HUES6 (cell line): ENCODE data around the gene VWA7.

Source experiments
- H3K27ac ChIP-seq: 2 replicates; pipeline ENCODE4 v1.7.0; 2013; ENCODE audit warnings: low read depth, mild to moderate bottlenecking, low read length, inconsistent platforms
- H3K27me3 ChIP-seq: 2 replicates; pipeline ENCODE4 v1.6.1; 2013; ENCODE audit warnings: low read length; ENCODE audit not compliant: control insufficient read depth, insufficient read depth
- H3K36me3 ChIP-seq: 2 replicates; pipeline ENCODE4 v1.6.1; 2013; ENCODE audit warnings: low read length; ENCODE audit not compliant: control insufficient read depth, insufficient read depth
- H3K4me1 ChIP-seq: 2 replicates; pipeline ENCODE4 v1.6.1; 2013; ENCODE audit warnings: low read length; ENCODE audit not compliant: control insufficient read depth, insufficient read depth
- H3K4me3 ChIP-seq: 2 replicates; pipeline ENCODE4 v1.5.1; 2013; ENCODE audit warnings: low read depth, low read length
- H3K9ac ChIP-seq: one replicate; pipeline ENCODE4 v1.6.1; 2013; ENCODE audit warnings: mild to moderate bottlenecking, low read length
- H3K9me3 ChIP-seq: 2 replicates; pipeline ENCODE4 v1.6.1; 2013; ENCODE audit warnings: low read depth, low read length; ENCODE audit not compliant: control insufficient read depth, insufficient read depth

VWA7 gene

DNA sequence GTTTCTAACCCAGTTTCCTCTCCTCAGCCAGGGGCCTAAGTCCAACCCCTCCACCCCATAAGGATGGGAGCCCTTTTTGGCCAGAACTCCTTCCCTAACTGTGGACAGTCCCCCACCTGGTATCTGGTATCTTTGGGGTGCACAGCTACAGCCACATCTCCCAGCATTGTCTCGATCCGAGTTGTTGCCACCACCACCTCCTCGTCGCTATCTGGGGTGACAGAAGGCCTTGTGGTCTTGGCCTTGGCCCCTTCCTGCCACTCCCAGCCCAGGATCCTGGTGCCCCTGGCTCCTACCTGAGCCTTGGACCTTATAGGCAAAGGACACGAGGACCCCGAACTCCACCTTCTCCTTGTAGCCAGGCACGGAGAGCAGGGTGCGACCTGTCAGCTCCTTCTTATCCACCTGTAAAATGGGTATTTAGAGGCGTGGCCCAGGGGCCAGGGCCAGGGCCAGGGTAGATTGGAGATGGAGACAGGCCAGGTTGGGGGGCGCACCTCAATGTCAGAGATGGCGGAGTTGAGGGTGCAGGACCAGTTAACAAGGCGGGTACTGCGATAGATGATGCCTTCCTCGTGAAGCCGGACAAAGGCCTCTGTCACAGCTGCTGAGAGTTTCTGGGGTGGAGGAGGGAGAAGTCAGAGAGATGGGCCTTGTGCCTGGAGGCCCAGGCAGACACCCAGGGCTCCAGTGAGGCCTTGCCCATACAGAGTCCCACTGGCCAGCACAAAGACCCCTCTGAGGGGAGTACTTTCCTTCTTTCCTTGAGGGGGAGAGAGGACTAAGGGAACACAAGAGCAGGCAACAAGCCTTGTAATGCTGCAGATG lies 7.2 kb upstream of the VWA7 start:
- no peak overlapping the region for H3K4me3 ChIP-seq
- no peaks in the 10 kb centered on the region for H3K9me3 ChIP-seq
- H3K27me3 ChIP-seq = no peaks in the 10 kb centered on the region
- H3K4me1 ChIP-seq = no peaks in the 10 kb centered on the region
- H3K36me3 ChIP-seq = peaks cover 74% of the 10 kb centered on the region
- no peak overlapping the region for H3K27ac ChIP-seq
- H3K9ac ChIP-seq = no peak overlapping the region

DNA sequence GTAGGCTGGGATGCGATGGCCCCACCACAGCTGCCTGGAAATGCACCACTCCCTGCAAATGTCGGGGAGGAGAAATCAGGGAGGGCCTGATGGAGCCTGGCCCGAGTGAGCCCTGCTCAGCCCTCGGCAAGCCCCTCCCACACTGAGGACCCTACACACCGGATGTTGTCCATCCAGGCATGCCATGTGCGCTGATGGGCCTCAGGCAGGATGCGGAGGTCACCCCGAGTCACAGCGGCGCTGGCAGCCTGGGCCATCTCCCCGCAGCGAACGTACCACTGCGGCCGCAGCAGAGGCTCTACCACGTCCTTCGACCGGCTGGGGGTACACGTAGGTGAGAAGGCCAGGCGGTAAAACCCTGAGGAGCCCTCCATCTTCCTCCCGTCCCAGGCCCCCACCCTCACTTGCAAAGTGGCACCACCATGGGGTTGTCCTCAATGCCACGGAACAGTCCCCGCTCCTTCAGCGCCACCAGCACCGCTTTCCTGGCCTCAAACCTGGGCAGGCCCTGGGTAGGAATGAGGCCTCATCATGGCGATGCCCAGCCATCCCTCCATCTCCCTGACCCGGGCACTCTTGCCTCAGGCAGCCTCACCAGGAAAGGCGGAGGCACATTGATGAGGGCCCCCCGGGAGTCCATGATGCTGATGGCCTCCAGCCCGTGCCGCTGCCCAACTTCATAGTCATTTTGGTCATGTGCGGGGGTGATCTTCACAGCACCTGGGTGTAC lies 5.2 kb upstream of the VWA7 start:
- H3K9ac ChIP-seq = no peak overlapping the region
- no peak overlapping the region for H3K4me3 ChIP-seq
- H3K27me3 ChIP-seq = no peaks in the 10 kb centered on the region
- H3K9me3 ChIP-seq = no peaks in the 10 kb centered on the region
- peaks cover 89% of the 10 kb centered on the region for H3K36me3 ChIP-seq
- peaks cover 2% of the 10 kb centered on the region; the same call in 1 of the 2 replicates for H3K4me1 ChIP-seq
- H3K27ac ChIP-seq = no peak overlapping the region

DNA sequence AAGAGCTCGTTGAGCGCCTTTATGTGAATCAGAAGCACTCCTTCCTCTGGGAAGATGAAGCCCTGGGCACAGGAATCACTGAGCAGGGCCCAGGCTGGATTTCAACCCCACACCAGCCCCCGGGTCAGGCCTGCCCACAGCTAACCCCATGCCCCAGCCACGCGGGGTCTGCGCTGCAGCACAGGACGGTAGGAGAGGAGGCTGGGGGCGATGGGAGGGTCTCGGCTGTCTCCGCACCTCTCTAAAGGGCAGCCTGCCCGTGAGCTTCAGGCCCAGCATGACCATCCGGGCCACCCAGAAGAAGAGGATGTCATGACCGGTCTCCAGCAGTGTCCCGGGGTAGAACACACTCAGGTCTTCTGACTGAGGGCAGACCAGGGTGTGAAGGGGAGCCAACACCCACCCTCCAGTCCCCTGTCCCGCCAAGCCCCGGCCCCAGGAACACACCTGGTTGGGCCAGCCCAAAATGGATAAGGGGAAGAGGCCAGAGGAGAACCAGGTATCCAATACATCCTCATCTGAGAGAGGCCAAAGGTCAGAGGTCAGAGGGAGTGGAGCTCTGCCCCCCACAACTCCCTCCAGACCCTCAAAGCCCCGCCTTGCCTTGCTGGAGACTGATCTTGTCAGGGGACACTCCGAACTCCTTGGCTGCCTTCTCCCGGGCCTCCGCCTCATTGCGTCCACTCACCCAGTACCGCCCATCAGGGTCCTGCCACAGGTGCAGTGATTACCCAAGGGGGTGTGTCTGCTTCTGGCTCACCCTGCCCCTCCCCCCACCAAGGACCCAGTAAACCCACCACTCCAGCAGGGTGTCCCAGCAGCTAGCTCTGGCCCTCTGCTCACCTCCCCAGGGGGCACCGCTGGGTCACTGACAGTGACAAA lies 4.4 kb upstream of the VWA7 start:
- H3K9me3 ChIP-seq = no peaks in the 10 kb centered on the region
- H3K9ac ChIP-seq = no peak overlapping the region
- H3K4me3 ChIP-seq = no peak overlapping the region
- peaks cover 88% of the 10 kb centered on the region for H3K36me3 ChIP-seq
- no peak overlapping the region for H3K27ac ChIP-seq
- H3K27me3 ChIP-seq = no peaks in the 10 kb centered on the region
- peaks cover 6% of the 10 kb centered on the region; the same call in 1 of the 2 replicates for H3K4me1 ChIP-seq

DNA sequence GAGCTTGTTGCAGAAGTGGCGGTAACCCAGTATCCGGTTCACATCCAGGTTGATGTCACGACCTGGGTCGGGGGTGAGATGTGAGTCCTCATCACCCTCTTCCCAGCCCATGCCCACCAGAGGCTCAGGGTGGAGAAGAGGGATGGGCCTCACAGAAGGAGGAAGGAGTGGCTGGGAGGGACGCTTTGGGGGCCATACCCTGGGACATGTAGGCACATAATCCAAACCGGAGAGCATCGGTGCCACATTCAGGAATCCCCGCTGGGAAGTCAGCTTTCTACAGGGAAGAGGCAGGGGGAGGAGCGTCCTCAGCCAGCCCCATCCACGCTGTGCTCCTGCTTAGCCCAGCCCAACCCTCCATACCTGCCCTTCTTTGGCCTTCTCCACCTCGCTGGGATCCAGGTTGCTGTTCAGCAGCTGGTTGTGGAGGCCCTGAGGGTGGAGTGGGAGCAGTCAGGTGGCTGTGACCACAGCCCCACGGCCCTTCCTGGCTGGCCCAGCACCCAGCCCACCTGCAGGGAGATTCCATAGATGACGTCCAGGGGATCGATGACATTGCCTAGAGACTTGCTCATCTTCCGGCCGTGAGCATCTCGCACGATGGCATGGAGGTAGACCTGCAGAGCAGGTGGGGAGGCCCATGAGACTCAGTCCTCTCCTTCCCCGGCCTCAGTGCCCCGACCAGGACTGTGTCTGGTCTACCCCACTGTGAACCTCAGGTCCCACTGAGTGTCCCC lies 3.5 kb upstream of the VWA7 start:
- H3K9me3 ChIP-seq = no peaks in the 10 kb centered on the region
- H3K27me3 ChIP-seq = no peaks in the 10 kb centered on the region

DNA sequence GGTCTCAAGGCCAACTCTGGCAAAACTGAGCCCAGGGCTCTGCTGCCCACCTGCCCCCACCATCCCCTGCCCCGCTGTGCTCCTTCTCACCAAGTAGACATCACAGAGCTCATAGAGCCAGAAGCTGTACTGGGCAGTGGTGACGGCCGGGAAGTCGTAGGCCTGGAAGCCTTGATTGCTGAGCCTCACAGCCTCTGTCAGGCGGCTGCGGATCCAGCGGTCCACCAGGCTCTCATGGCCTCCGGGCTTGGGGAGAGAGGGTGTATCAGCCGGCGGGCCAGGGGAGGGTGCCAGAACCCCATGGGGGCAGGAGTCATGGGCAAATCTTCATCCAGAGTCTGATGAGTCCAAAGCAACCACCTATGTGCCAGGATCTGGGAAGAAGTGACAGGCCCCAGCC lies 2.8 kb upstream of the VWA7 start:
- Histone ChIP-seq H3K4me3 (no peak overlapping the region), H3K9me3 (no peaks in the 10 kb centered on the region), H3K27ac (no peak overlapping the region), H3K9ac (no peak overlapping the region), H3K36me3 (peaks cover 75% of the 10 kb centered on the region), H3K27me3 (no peaks in the 10 kb centered on the region), H3K4me1 (peaks cover 6% of the 10 kb centered on the region; the same call in 1 of the 2 replicates)

More for the DNA sequence above, 3.5 kb upstream of the VWA7 start:
- Histone ChIP-seq H3K4me1 (peaks cover 6% of the 10 kb centered on the region; the same call in 1 of the 2 replicates), H3K4me3 (no peak overlapping the region), H3K36me3 (peaks cover 83% of the 10 kb centered on the region), H3K27ac (no peak overlapping the region), H3K9ac (no peak overlapping the region)

DNA sequence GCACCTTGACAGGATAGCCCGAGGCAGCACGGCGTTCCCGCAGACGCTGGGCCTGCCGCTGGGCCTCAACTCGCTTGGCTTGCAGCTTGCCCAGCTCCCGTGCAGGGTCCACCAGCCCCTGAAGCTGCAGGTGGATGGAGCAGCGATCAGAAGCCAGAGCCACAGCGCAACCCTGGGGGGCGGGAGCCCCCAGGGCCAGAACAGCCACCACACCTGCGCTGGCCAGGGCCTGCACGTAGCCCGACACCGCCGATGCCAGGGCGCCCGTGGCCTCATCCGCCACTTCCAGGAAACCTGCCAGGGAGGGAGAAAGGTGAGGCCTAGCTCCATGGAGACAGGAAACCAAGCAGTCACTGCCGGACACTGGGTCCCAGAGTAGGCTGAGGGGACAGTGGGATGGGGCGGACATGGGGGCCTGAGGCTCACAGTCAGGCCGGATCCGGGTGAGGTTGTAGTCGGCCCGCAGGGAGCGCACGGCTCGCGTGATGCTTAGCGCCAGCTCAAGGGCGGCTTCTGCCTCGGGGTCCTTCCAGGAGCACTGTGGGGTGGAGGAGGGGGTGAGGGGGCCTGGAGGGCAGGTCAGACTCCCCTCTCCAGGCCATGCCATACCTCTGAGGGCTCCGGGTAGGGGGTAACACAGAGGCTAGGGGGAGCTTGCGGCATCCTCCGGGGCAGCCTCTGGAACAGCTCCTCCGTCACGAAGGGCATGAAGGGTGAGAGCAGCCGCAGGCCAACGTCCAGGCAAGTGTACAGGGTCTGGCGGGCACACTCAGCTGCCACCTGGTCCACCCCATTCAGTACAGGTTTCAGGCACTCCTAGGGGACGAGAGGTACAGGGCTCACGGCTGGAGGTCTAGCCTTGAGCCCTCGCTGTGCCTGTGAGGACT lies 2.1 kb upstream of the VWA7 start:
- Histone ChIP-seq H3K36me3 (peaks cover 68% of the 10 kb centered on the region), H3K4me3 (no peak overlapping the region), H3K9ac (no peak overlapping the region), H3K27ac (no peak overlapping the region), H3K4me1 (peaks cover 6% of the 10 kb centered on the region; the same call in 1 of the 2 replicates), H3K9me3 (no peaks in the 10 kb centered on the region), H3K27me3 (no peaks in the 10 kb centered on the region)

DNA sequence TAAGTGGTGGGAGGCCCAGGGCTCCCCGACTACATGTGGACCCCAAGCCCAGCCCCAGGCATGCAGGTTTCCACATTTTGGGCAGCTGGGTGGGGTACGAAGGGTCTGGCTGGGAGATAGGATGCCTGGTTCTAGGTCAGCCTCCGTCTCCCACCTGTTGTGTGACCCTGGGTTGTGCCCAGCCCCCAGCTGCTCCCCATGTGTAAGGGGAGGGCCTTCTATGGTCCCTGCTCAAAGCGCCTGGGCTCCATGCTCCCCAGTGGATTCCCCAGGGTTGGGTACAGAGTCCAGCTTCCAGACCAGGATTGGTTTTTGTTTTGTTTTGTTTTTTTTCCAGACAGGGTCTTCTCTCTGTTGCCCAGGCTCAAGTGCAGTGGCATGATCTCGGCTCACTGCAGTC lies 1.1 kb upstream of the VWA7 start:
- H3K4me1 ChIP-seq = peaks cover 6% of the 10 kb centered on the region; the same call in 1 of the 2 replicates
- H3K27me3 ChIP-seq = no peaks in the 10 kb centered on the region
- peaks cover 60% of the 10 kb centered on the region for H3K36me3 ChIP-seq
- H3K4me3 ChIP-seq = no peak overlapping the region
- no peak overlapping the region for H3K27ac ChIP-seq
- H3K9me3 ChIP-seq = no peaks in the 10 kb centered on the region
- no peak overlapping the region for H3K9ac ChIP-seq

DNA sequence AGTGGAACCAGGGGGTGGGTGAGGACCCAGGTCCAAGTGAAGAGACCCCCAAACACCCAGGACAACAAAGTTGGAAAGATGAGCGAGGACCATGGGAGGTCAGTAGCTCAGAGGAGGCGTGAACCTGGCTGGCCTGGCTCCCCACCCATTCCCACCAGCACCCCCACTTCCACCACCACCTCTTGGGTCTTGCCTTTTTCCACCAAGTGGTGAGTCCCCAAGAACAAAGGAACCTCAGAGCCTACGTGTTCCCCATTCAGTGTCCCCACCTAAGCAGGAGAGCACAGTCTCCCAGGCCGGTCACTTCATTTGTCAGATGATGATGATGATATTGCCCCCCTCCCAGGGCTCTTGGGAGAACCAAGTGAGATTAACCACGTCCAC lies 531 bp upstream of the VWA7 start:
- no peak overlapping the region for H3K4me3 ChIP-seq
- no peaks in the 10 kb centered on the region for H3K27me3 ChIP-seq
- H3K9me3 ChIP-seq = no peaks in the 10 kb centered on the region
- H3K36me3 ChIP-seq = peaks cover 54% of the 10 kb centered on the region
- no peak overlapping the region for H3K27ac ChIP-seq
- H3K9ac ChIP-seq = no peak overlapping the region
- H3K4me1 ChIP-seq = peaks cover 6% of the 10 kb centered on the region; the same call in 1 of the 2 replicates

DNA sequence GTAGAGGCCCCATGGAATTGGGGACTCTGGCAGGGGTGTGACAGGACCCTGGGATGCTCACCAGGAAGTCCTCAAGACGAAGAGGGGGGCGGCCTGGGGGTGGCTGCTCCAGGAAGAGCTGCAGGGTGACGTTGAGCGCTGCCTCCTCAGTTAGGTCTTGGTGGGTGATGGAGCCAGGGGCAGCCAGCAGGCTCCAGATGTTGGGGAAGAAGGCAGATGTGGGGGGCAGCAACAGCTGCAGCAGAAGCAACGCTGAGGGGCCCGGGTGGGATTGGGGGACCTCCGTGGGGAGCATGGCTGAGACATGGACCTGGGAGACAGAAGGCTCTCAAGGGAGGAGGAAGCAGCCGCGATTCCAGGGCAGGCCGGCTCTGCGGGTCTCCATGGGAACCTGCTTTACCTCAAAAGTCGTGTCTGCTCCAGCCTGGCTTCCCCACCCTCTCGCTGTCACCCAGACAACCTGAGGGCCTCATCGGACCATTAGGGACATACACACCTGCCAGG lies 591 bp downstream of the VWA7 start:
- Histone ChIP-seq H3K27ac (no peak overlapping the region), H3K9ac (no peak overlapping the region), H3K9me3 (no peaks in the 10 kb centered on the region), H3K4me3 (no peak overlapping the region), H3K4me1 (peaks cover 6% of the 10 kb centered on the region; the same call in 1 of the 2 replicates), H3K36me3 (peaks cover 43% of the 10 kb centered on the region), H3K27me3 (no peaks in the 10 kb centered on the region)
